GM18951 (cell line): Measurements from ENCODE around the gene SLC25A1.
"Not testable (repeated sequence)": the region's sequence is repeated elsewhere in the genome, so short reads cannot be mapped to it uniquely, and the experiment has no call there.

ENCODE experiments used
- POLR2A ChIP-seq: IDR thresholded peaks from 4 replicates; pipeline ENCODE4 v1.6.1; 2011; ENCODE audit warnings: mild to moderate bottlenecking; ENCODE audit not compliant: insufficient read length, insufficient read depth; ENCODE audit errors: extremely low read depth
- in situ Hi-C: fragments of 300-500 bp; cut with MboI; formaldehyde crosslinking; loops from one replicate; pipeline ENCODE4 v1.12.0; 2022; ENCODE audit warnings: low sequenced_read_pairs, mixed read lengths, inconsistent platforms; ENCODE audit not compliant: unreplicated experiment

The SLC25A1 gene

GRCh38 chr22:19174106-19175025, 4.2 kb downstream of the SLC25A1 start:
- peak; percentile 20 for TF ChIP-seq POLR2A
- in situ Hi-C loops = loop anchor here (25.0 kb wide), 1 partner anchor 463 kb away; no protein-coding TSS in a partner anchor

GRCh38 chr22:19173047-19174035, 5.2 kb downstream of the SLC25A1 start:
- TF ChIP-seq POLR2A = no peak
- in situ Hi-C loops = no loop called here

GRCh38 chr22:19172213-19173046, 6.1 kb downstream of the SLC25A1 start:
- TF ChIP-seq POLR2A = no peak
- in situ Hi-C loops = no loop called here

GRCh38 chr22:19169947-19170318, 8.6 kb downstream of the SLC25A1 start:
- in situ Hi-C loops = no loop called here
- TF ChIP-seq POLR2A = no peak

- in situ Hi-C loops = no loop called here
- no peak for TF ChIP-seq POLR2A
Measured at GRCh38 chr22:19169002-19169946, 9.3 kb downstream of the SLC25A1 start.

DNA sequence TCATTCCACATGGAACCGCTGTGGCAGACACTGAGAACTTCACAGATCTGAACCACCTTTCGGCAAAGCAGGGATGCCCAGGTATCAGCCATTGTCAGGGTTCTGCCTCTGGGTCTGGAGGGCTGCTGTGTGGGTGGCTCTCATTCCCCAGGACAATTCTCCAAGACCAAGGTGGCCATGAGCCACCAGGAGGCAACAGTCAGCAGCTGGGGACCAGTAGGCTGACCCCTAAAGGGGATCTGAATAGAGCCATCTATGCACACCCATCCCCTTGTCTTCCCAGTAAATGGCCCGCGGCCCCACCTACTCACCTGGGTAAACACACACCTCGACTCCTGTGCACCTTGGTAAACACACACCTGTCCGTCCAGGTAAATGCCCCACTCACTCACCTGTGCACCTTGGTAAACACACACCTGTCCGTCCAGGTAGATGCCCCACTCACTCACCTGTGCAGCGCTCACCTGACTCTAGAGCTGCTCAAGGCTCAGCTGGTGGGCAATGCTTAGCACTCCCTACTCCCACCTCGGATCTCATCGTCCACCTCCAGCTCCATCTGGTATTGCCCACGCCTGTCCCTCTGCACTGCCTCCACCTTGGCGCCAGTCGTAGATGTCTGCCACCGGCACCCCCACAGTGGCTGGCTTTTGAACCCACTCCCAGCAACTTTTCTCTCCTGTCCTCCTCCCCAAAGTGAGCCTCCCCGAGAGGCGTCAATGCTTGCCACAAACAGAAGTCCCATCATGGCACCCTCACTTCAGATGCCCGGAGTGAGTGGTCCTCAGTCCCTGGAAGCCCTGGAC, 10.2 kb downstream of the SLC25A1 start:
- no peak for TF ChIP-seq POLR2A
- in situ Hi-C loops = no loop called here

DNA sequence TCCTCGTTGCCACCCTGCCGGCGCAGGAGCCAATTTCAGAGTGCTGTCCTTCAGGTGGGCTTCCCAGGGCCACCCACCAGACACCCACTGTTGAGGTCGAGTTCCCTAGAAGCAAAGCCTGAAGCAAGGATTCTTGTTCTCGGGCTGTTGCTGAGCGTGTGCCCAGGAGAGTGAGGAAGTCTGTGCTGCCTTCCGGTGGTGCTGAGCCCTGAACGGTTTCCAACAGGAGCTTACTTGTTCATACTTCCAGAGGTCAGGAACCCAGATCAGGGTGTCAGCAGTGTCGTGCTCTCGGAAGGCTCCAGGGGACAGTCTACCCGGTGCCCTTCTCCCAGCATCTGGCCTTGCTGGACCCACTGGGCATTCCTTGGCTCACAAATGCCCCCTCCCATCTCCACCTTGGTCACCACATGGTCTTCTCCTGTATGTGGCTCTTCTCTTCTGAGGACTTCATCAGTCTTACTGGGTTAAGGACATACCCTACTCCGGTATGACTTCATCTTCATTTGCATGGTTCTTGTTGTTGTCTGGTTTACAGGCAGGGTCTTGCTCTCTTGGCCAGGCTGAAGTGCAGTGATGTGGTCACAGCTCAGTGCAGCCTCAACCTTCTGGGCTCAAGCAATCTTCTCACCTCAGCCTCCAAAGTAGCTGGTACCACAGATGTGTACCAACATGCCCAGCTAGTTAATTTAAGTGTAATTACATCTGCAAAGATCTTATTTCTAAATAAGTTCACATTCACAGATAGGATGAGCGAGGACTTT, 11.2 kb downstream of the SLC25A1 start:
- TF ChIP-seq POLR2A = no peak
- in situ Hi-C loops = no loop called here

- no peak for TF ChIP-seq POLR2A
- in situ Hi-C loops = no loop called here
Measured at GRCh38 chr22:19166421-19166820, 12.1 kb downstream of the SLC25A1 start.

DNA sequence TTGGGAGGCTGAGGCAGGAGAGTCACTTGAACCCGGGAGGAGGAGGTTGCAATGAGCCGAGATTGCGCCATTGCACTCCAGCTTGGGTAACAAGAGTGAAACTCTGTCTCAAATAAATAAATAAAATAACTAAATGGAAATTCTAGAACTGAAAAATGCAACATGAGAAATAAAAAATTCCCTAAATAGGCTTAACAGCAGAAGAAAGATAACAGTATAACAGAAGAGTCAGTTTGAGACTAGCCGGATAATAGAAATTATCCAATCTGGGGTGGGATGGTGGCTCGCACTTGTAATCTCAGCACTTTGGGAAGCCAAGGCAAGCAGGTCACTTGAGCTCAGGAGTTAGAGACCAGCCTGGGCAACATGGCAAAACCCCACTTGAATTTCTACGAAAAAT, 14.1 kb downstream of the SLC25A1 start:
- TF ChIP-seq POLR2A = no peak
- in situ Hi-C loops = no loop called here

DNA sequence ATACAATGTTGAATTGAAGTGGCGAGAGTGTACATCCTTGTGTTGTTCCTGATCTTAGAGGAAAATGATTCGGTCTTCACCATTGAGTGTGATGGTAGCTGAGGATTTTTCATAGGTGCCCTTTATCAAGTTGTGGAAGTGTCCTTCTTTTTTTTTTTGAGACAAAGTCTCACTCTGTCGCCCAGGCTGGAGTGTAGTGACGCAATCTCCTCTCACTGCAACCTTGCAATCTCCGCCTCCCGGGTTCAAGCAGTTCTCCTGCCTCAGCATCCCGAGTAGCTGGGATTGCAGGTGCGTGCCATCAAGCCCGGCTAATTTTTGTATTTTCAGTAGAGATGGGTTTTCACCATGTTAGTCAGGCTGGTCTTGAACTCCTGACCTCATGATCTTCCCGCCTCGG, 19.9 kb downstream of the SLC25A1 start:
- in situ Hi-C loops = not testable (repeated sequence)

DNA sequence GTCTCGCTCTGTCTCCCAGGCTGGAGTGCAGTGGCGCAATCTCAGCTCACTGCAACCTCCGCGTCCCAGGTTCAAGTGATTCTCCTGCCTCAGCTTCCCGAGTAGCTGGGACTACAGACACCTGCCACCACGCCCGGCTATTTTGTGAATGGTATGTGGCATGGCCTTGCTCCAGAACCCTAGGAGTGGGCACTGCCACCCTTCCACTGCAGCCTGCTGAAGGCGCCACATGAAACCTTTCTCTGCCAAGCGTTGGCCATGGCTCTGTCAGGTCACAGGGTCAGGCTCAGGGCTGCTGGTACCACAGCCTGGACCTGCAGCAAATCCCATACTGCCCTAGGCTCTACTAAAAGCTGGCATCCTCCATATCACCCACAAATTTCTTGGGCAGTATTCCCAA, 22.4 kb downstream of the SLC25A1 start:
- in situ Hi-C loops = not testable (repeated sequence)
